LNCAP (cell line): ENCODE data around the gene FNDC11.

ENCODE experiments used
- CTCF ChIP-seq: fragments of 450-650 bp; IDR thresholded peaks from 2 replicates; pipeline ENCODE4 v1.5.1; 2017; ENCODE audit warnings: mild to moderate bottlenecking

The FNDC11 gene

GRCh38 chr20:63539092-63539430 is 14.9 kb upstream of the FNDC11 start:
- no peak for TF ChIP-seq CTCF

GRCh38 chr20:63539441-63540370 is 14.3 kb upstream of the FNDC11 start:
- no peak for TF ChIP-seq CTCF

- TF ChIP-seq CTCF: no peak
Observed at GRCh38 chr20:63540417-63541186, 13.4 kb upstream of the FNDC11 start.

GRCh38 chr20:63541371-63541770 is 12.6 kb upstream of the FNDC11 start:
- TF ChIP-seq CTCF: no peak

GRCh38 chr20:63542031-63542559 is 11.9 kb upstream of the FNDC11 start:
- no peak for TF ChIP-seq CTCF

- TF ChIP-seq CTCF: no peak
Observed at GRCh38 chr20:63542696-63543095, 11.3 kb upstream of the FNDC11 start.

GRCh38 chr20:63543131-63543530 is 10.8 kb upstream of the FNDC11 start:
- TF ChIP-seq CTCF: no peak
